ENCODE measurements around the gene IRX5. TPM values are rescaled to one million over a fixed set of nuclear protein-coding genes. Genes with fewer than 3 reads are reported as not detected.

Gene IRX5
- total RNA-seq, 2 experiments from 2014 or later: not detected

GRCh38 chr16:54964239-54964638 is 33.6 kb downstream of the IRX5 start:
- Histone ChIP-seq H3K27ac (ENCODE audit: low read depth in 1 of 2, low read length in 2 of 2) (no peak overlapping the region), H3K9me3 (ENCODE audit: control insufficient read depth in 1 of 2, insufficient read depth in 1 of 2, low read length in 2 of 2) (no peaks in the 10 kb centered on the region), H3K4me1 (ENCODE audit: insufficient read depth, low read length) (no peaks in the 10 kb centered on the region), H3K4me3 (ENCODE audit: low read length) (no peak overlapping the region), H3K27me3 (ENCODE audit: control insufficient read depth in 1 of 2, insufficient read depth in 2 of 2, low read length in 2 of 2) (no peaks in the 10 kb centered on the region), H3K36me3 (ENCODE audit: insufficient read depth, low read length) (no peaks in the 10 kb centered on the region)
- TF ChIP-seq CTCF (IDR thresholded peaks at IDR 0.05): no peak
- intact Hi-C loops (cut with DNase I, micrococcal nuclease): no loop called here
- no peak for ATAC-seq (ENCODE audit: poor library complexity)
- Mint-ChIP-seq H3K9me3 (no peaks in the 10 kb centered on the region), H3K27me3 (peaks cover 4% of the 10 kb centered on the region), H3K36me3 (ENCODE audit: low read depth) (no peaks in the 10 kb centered on the region), H3K27ac (no peak overlapping the region), H3K4me1 (ENCODE audit: low read depth) (no peaks in the 10 kb centered on the region), H3K4me3 (no peak overlapping the region)
- POLR2A ChIA-PET: no interaction called here
- CTCF ChIA-PET: no interaction called here
- no peak for DNase-seq

GRCh38 chr16:54965464-54965863 is 34.8 kb downstream of the IRX5 start:
- intact Hi-C loops (cut with DNase I, micrococcal nuclease): no loop called here
- H3K9me3 ChIP-seq (ENCODE audit: control insufficient read depth in 1 of 2, insufficient read depth in 1 of 2, low read length in 2 of 2): no peaks in the 10 kb centered on the region
- TF ChIP-seq CTCF (IDR thresholded peaks at IDR 0.05): no peak
- ChIA-PET POLR2A (no interaction called here), CTCF (no interaction called here)
- ATAC-seq (ENCODE audit: poor library complexity): no peak
- H3K27ac Mint-ChIP-seq: no peak overlapping the region
- no peaks in the 10 kb centered on the region for H3K27me3 ChIP-seq (ENCODE audit: control insufficient read depth in 1 of 2, insufficient read depth in 2 of 2, low read length in 2 of 2)
- H3K36me3 Mint-ChIP-seq (ENCODE audit: low read depth): no peaks in the 10 kb centered on the region
- H3K36me3 ChIP-seq (ENCODE audit: insufficient read depth, low read length): no peaks in the 10 kb centered on the region
- H3K4me1 Mint-ChIP-seq (ENCODE audit: low read depth): no peaks in the 10 kb centered on the region
- H3K4me3 ChIP-seq (ENCODE audit: low read length): no peak overlapping the region
- H3K27ac ChIP-seq (ENCODE audit: low read depth in 1 of 2, low read length in 2 of 2): no peak overlapping the region
- H3K4me1 ChIP-seq (ENCODE audit: insufficient read depth, low read length): no peaks in the 10 kb centered on the region
- DNase-seq: no peak
- no peak overlapping the region for H3K4me3 Mint-ChIP-seq
- H3K27me3 Mint-ChIP-seq: no peaks in the 10 kb centered on the region
- H3K9me3 Mint-ChIP-seq: no peaks in the 10 kb centered on the region

GRCh38 chr16:54968011-54968410 is 37.3 kb downstream of the IRX5 start:
- no peaks in the 10 kb centered on the region for H3K9me3 Mint-ChIP-seq
- DNase-seq (no peak), ATAC-seq (ENCODE audit: poor library complexity) (no peak)
- H3K4me1 ChIP-seq (ENCODE audit: insufficient read depth, low read length): no peaks in the 10 kb centered on the region
- ChIA-PET CTCF (no interaction called here), POLR2A (no interaction called here)
- H3K4me1 Mint-ChIP-seq (ENCODE audit: low read depth): no peaks in the 10 kb centered on the region
- intact Hi-C loops (cut with DNase I, micrococcal nuclease): no loop called here
- H3K36me3 Mint-ChIP-seq (ENCODE audit: low read depth): no peaks in the 10 kb centered on the region
- no peak for TF ChIP-seq CTCF (IDR thresholded peaks at IDR 0.05)
- no peaks in the 10 kb centered on the region for H3K36me3 ChIP-seq (ENCODE audit: insufficient read depth, low read length)
- no peaks in the 10 kb centered on the region for H3K27me3 Mint-ChIP-seq
- no peak overlapping the region for H3K27ac ChIP-seq (ENCODE audit: low read depth in 1 of 2, low read length in 2 of 2)
- no peaks in the 10 kb centered on the region for H3K27me3 ChIP-seq (ENCODE audit: control insufficient read depth in 1 of 2, insufficient read depth in 2 of 2, low read length in 2 of 2)
- H3K27ac Mint-ChIP-seq: no peak overlapping the region
- peaks cover 0 to 10% of the 10 kb centered on the region in 2 experiments for H3K9me3 ChIP-seq (ENCODE audit: control insufficient read depth in 1 of 2, insufficient read depth in 1 of 2, low read length in 2 of 2)
- no peak overlapping the region for H3K4me3 Mint-ChIP-seq
- no peak overlapping the region for H3K4me3 ChIP-seq (ENCODE audit: low read length)

Data from CD4-positive, alpha-beta T cell (primary cell).